ENCODE data around the gene IL1RAP. TPM values are rescaled to one million over a fixed set of nuclear protein-coding genes. Genes with fewer than 3 reads are reported as not detected.

IL1RAP gene
- total and polyA plus RNA-seq, 9 of the 15 experiments (the other 6 are each of a cell fraction or from before 2014, with no cell fraction given) = 0.23 to 1.8 (median 0.88) TPM

DNA sequence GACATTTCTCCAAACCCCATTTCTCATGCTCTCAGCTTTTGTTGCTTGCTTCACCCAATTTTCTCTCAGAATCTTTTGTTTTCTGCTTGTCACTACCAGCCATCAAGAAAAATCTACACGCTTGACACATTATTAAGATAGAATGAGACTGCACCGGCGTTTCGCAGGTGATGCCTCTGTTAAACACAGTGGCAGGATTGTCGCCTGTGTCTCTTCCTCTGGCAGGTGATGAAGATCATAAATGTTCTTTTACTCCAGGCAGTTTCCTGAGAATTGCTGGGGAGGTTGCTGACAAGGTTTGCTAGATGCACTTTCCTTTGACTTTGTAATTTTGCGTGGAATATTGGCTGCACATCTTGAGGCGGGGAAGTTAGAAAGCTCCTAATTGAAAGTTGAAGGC, 75.4 kb downstream of the IL1RAP start:
- intact Hi-C loops (cut with micrococcal nuclease) = no loop called here
- ChIA-PET POLR2A (no interaction called here), CTCF (ENCODE audit: low intra/inter-chr PET ratio) (no interaction called here)
- Histone ChIP-seq H2AFZ (ENCODE audit: low read depth, low read length) (no peak overlapping the region), H3K27ac (ENCODE audit: extremely low read depth, low read depth, low read length) (no peak overlapping the region), H3K9me3 (replicated peaks; ENCODE audit: control insufficient read depth, insufficient read depth, low read depth, low read length) (no peaks in the 10 kb centered on the region), H3K4me2 (ENCODE audit: insufficient read depth, low read length) (no peak overlapping the region), H3K27me3 (ENCODE audit: control insufficient read depth in 2 of 2, insufficient read depth in 2 of 2, low read length in 2 of 2) (no peaks in the 10 kb centered on the region), H3K79me2 (ENCODE audit: control insufficient read depth, insufficient read depth, low read length) (no peaks in the 10 kb centered on the region), H3K9me1 (ENCODE audit: control insufficient read depth, insufficient read depth, low read length) (no peaks in the 10 kb centered on the region), H3K4me3 (no peak overlapping the region), H3K36me3 (ENCODE audit: control insufficient read depth, insufficient read depth, low read length) (no peaks in the 10 kb centered on the region), H3K9ac (ENCODE audit: insufficient read depth in 1 of 2, low read depth in 2 of 2, low read length in 2 of 2) (no peak overlapping the region), H3K4me1 (replicated peaks in 1 of 2; ENCODE audit: control insufficient read depth in 2 of 2, insufficient read depth in 2 of 2, low read length in 2 of 2) (no peaks in the 10 kb centered on the region), H4K20me1 (replicated peaks; ENCODE audit: control insufficient read depth, insufficient read depth, low read length) (no peaks in the 10 kb centered on the region)
- 0% methylated on average over 6 of the region's 7 CpGs for WGBS (ENCODE audit: insufficient coverage, low coverage, missing lambda C conversion rate)
- DNase-seq (ENCODE audit: extremely low read depth in 1 of 4, low spot score in 3 of 4) = no peak
- no TSS peak for BruUV-seq (replicated peaks)
- in situ Hi-C loops (cut with MboI) = no loop called here
- no peak for ATAC-seq
- no peak for TF ChIP-seq HDGF (IDR thresholded peaks at IDR 0.05)
- no peak for TF ChIP-seq TAF7 (tag; IDR thresholded peaks at IDR 0.05)
- no peak for TF ChIP-seq ZNF644 (tag; IDR thresholded peaks at IDR 0.05; ENCODE audit: low read depth)
- no peak for TF ChIP-seq SNIP1 (IDR thresholded peaks at IDR 0.05; ENCODE audit: low read depth)
- no peak for TF ChIP-seq TCF7L2 (IDR thresholded peaks at IDR 0.05; ENCODE audit: low read depth, low read length)
- TF ChIP-seq, protein P1, sequence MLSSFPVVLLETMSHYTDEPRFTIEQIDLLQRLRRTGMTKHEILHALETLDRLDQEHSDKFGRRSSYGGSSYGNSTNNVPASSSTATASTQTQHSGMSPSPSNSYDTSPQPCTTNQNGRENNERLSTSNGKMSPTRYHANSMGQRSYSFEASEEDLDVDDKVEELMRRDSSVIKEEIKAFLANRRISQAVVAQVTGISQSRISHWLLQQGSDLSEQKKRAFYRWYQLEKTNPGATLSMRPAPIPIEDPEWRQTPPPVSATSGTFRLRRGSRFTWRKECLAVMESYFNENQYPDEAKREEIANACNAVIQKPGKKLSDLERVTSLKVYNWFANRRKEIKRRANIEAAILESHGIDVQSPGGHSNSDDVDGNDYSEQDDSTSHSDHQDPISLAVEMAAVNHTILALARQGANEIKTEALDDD (IDR thresholded peaks at IDR 0.05) = no peak
- no peak for TF ChIP-seq ZNF780A (CRISPR knock-in tag; IDR thresholded peaks at IDR 0.05)
- TF ChIP-seq, protein P2, sequence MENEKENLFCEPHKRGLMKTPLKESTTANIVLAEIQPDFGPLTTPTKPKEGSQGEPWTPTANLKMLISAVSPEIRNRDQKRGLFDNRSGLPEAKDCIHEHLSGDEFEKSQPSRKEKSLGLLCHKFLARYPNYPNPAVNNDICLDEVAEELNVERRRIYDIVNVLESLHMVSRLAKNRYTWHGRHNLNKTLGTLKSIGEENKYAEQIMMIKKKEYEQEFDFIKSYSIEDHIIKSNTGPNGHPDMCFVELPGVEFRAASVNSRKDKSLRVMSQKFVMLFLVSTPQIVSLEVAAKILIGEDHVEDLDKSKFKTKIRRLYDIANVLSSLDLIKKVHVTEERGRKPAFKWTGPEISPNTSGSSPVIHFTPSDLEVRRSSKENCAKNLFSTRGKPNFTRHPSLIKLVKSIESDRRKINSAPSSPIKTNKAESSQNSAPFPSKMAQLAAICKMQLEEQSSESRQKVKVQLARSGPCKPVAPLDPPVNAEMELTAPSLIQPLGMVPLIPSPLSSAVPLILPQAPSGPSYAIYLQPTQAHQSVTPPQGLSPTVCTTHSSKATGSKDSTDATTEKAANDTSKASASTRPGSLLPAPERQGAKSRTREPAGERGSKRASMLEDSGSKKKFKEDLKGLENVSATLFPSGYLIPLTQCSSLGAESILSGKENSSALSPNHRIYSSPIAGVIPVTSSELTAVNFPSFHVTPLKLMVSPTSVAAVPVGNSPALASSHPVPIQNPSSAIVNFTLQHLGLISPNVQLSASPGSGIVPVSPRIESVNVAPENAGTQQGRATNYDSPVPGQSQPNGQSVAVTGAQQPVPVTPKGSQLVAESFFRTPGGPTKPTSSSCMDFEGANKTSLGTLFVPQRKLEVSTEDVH (IDR thresholded peaks at IDR 0.05; ENCODE audit: low read depth, partially characterized antibody) = no peak
- no peak for TF ChIP-seq NR2C1 (IDR thresholded peaks at IDR 0.05)
- no peak for TF ChIP-seq NR2C1 (tag; IDR thresholded peaks at IDR 0.05)
- TF ChIP-seq GATAD2A (IDR thresholded peaks at IDR 0.05) = no peak
- TF ChIP-seq DNMT1 (IDR thresholded peaks at IDR 0.05) = no peak
- TF ChIP-seq MTA2 (IDR thresholded peaks at IDR 0.05; ENCODE audit: low read depth) = no peak
- no peak for FAIRE-seq
